GM23248 (cell line): ENCODE results near the gene RNF125. TPM values are rescaled to one million over a fixed set of nuclear protein-coding genes. Genes with fewer than 3 reads are reported as not detected.

Source experiments
- DNase-seq: peaks from one replicate; pipeline ENCODE4 v3.0.0-alpha.2; 2015
- H2AFZ ChIP-seq: fragments of 200-600 bp; sonication (generic); 2 replicates; pipeline ENCODE4 v1.6.1; 2016; ENCODE audit warnings: antibody characterized with exemption
- H3F3A ChIP-seq: fragments of 200-600 bp; sonication (generic); 2 replicates; pipeline ENCODE4 v1.6.1; 2016; ENCODE audit warnings: mild to moderate bottlenecking, antibody characterized with exemption, mixed run types; ENCODE audit not compliant: insufficient read depth
- H3K27ac ChIP-seq: fragments of 200-600 bp; sonication (generic); 2 replicates; pipeline ENCODE4 v1.5.1; 2016; ENCODE audit warnings: mild to moderate bottlenecking
- H3K27me3 ChIP-seq: fragments of 200-600 bp; sonication (generic); replicated peaks from 2 replicates; pipeline ENCODE4 v1.6.1; 2016; ENCODE audit warnings: mild to moderate bottlenecking; ENCODE audit not compliant: insufficient read depth
- H3K36me3 ChIP-seq: fragments of 200-600 bp; sonication (generic); 2 replicates; pipeline ENCODE4 v1.6.1; 2016; ENCODE audit warnings: low read depth, mild to moderate bottlenecking
- H3K4me1 ChIP-seq: fragments of 200-600 bp; sonication (generic); 2 replicates; pipeline ENCODE4 v1.6.1; 2016; ENCODE audit warnings: mild to moderate bottlenecking; ENCODE audit not compliant: insufficient read depth
- H3K4me2 ChIP-seq: fragments of 200-600 bp; sonication (generic); one replicate; pipeline ENCODE4 v1.6.1; 2016; ENCODE audit warnings: mild to moderate bottlenecking; ENCODE audit not compliant: unreplicated experiment
- H3K4me3 ChIP-seq: fragments of 200-600 bp; sonication (generic); 2 replicates; pipeline ENCODE4 v1.5.1; 2016; ENCODE audit warnings: mild to moderate bottlenecking
- H3K79me2 ChIP-seq: fragments of 200-600 bp; sonication (generic); 2 replicates; pipeline ENCODE4 v1.6.1; 2016; ENCODE audit warnings: mild to moderate bottlenecking; ENCODE audit not compliant: insufficient read depth
- H3K9ac ChIP-seq: fragments of 200-600 bp; sonication (generic); 2 replicates; pipeline ENCODE4 v1.6.1; 2016; ENCODE audit warnings: mild to moderate bottlenecking
- H3K9me2 ChIP-seq: fragments of 200-600 bp; sonication (generic); 2 replicates; pipeline ENCODE4 v1.6.1; 2016; ENCODE audit warnings: mixed run types, mild to moderate bottlenecking, moderate library complexity; ENCODE audit not compliant: insufficient read depth
- H3K9me3 ChIP-seq: fragments of 200-600 bp; sonication (generic); one replicate; pipeline ENCODE4 v1.6.1; 2017; ENCODE audit warnings: low read depth
- H4K20me1 ChIP-seq: fragments of 200-600 bp; sonication (generic); 2 replicates; pipeline ENCODE4 v1.6.0; 2016; ENCODE audit not compliant: insufficient read depth
- EZH2 ChIP-seq: fragments of 200-600 bp; sonication (generic); IDR thresholded peaks from 2 replicates; pipeline ENCODE4 v1.6.1; 2018; ENCODE audit warnings: antibody characterized with exemption, mild to moderate bottlenecking; ENCODE audit not compliant: insufficient read depth, poor library complexity, severe bottlenecking
- EZH2phosphoT487 ChIP-seq: fragments of 200-600 bp; sonication (generic); IDR thresholded peaks from 2 replicates; pipeline ENCODE4 v1.6.1; 2018; ENCODE audit warnings: antibody characterized with exemption, moderate library complexity, mild to moderate bottlenecking, low read depth; ENCODE audit not compliant: insufficient read depth
- WGBS, 2 experiments: methylation state at CpG; one replicate each; pipeline ENCODE4 v1.1.6; 2015 to 2017; ENCODE audit warnings: low lambda C conversion rate in 2 of 2, low coverage in 1 of 2; ENCODE audit errors: missing lambda C conversion rate in 2 of 2; 5-methylcytosine and 5-hydroxymethylcytosine counted together
- in situ Hi-C: fragments of 300-500 bp; cut with MboI; formaldehyde crosslinking; loops from 2 replicates; pipeline ENCODE4 v1.15.0; 2020
- polyA plus RNA-seq: library from polyadenylated mRNA; unstranded; fragments of >200 nt; fragmentation: Nextera tagmentation; extraction: Ambion mirVana; gene quantifications from 2 replicates; pipeline ENCODE4 v1.2.1, GENCODE V29; 2016
- total RNA-seq: library from RNA; depleted of rRNA; stranded (reverse); fragments of >200 nt; shearing (Covaris generic); gene quantifications from 2 replicates; pipeline ENCODE4 v1.2.3, GENCODE V29; 2014

RNF125 gene
- total and polyA plus RNA-seq, 2 experiments from 2014 or later, result 0.18 to 0.32 TPM

- no peak for DNase-seq
- Histone ChIP-seq H2AFZ (no peak overlapping the region), H3K9ac (no peak overlapping the region), H4K20me1 (no peaks in the 10 kb centered on the region), H3K27me3 (no peaks in the 10 kb centered on the region), H3K36me3 (no peaks in the 10 kb centered on the region), H3K79me2 (no peaks in the 10 kb centered on the region), H3K27ac (no peak overlapping the region), H3K4me1 (no peaks in the 10 kb centered on the region), H3K4me2 (no peak overlapping the region), H3K9me2 (no peaks in the 10 kb centered on the region), H3F3A (no peaks in the 10 kb centered on the region), H3K4me3 (no peak overlapping the region), H3K9me3 (no peaks in the 10 kb centered on the region)
- TF ChIP-seq EZH2phosphoT487 (no peak), EZH2 (no peak)
- in situ Hi-C loops, result no loop called here
- WGBS, 2 experiments, result 71 to 72% methylated on average over 9 of the region's 9 CpGs
Observed at GRCh38 chr18:32032609-32033008, 14.0 kb downstream of the RNF125 start.

- no peak overlapping the region for H2AFZ ChIP-seq
- no peak overlapping the region for H3K9ac ChIP-seq
- no peak overlapping the region for H3K27ac ChIP-seq
- H3K27me3 ChIP-seq, result no peaks in the 10 kb centered on the region
- H3K9me2 ChIP-seq, result no peaks in the 10 kb centered on the region
- no peaks in the 10 kb centered on the region for H3F3A ChIP-seq
- H4K20me1 ChIP-seq, result no peaks in the 10 kb centered on the region
- no peak for TF ChIP-seq EZH2phosphoT487
- no peak for TF ChIP-seq EZH2
- WGBS, 2 experiments, result 73 to 85% methylated on average over 5 of the region's 5 CpGs
- H3K4me1 ChIP-seq, result no peaks in the 10 kb centered on the region
- no peak for DNase-seq
- no peaks in the 10 kb centered on the region for H3K9me3 ChIP-seq
- H3K36me3 ChIP-seq, result no peaks in the 10 kb centered on the region
- no peak overlapping the region for H3K4me2 ChIP-seq
- H3K79me2 ChIP-seq, result no peaks in the 10 kb centered on the region
- in situ Hi-C loops, result no loop called here
- H3K4me3 ChIP-seq, result no peak overlapping the region
Observed at GRCh38 chr18:32036506-32037180, 18.0 kb downstream of the RNF125 start.

- TF ChIP-seq EZH2 (no peak), EZH2phosphoT487 (no peak)
- Histone ChIP-seq H3K9ac (no peak overlapping the region), H3K4me3 (no peak overlapping the region), H3K9me2 (no peaks in the 10 kb centered on the region), H3F3A (no peaks in the 10 kb centered on the region), H3K79me2 (no peaks in the 10 kb centered on the region), H3K9me3 (no peaks in the 10 kb centered on the region), H3K27ac (no peak overlapping the region), H2AFZ (no peak overlapping the region), H3K36me3 (no peaks in the 10 kb centered on the region), H3K4me2 (no peak overlapping the region), H3K27me3 (no peaks in the 10 kb centered on the region), H3K4me1 (no peaks in the 10 kb centered on the region), H4K20me1 (no peaks in the 10 kb centered on the region)
- in situ Hi-C loops, result no loop called here
- 85 to 86% methylated on average over 10 of the region's 10 CpGs for WGBS, 2 experiments
- DNase-seq, result no peak
Observed at GRCh38 chr18:32037616-32038015, 19.0 kb downstream of the RNF125 start.

- Histone ChIP-seq H2AFZ (no peak overlapping the region), H4K20me1 (no peaks in the 10 kb centered on the region), H3K36me3 (no peaks in the 10 kb centered on the region), H3K79me2 (no peaks in the 10 kb centered on the region), H3K4me2 (no peak overlapping the region), H3K4me1 (no peaks in the 10 kb centered on the region), H3K9me2 (no peaks in the 10 kb centered on the region), H3K27ac (no peak overlapping the region), H3K4me3 (no peak overlapping the region), H3K9me3 (no peaks in the 10 kb centered on the region), H3F3A (no peaks in the 10 kb centered on the region), H3K27me3 (no peaks in the 10 kb centered on the region), H3K9ac (no peak overlapping the region)
- DNase-seq, result no peak
- WGBS, 2 experiments, result 88 to 89% methylated on average over 3 of the region's 3 CpGs
- in situ Hi-C loops, result no loop called here
- TF ChIP-seq EZH2phosphoT487 (no peak), EZH2 (no peak)
Observed at GRCh38 chr18:32040936-32041335, 22.3 kb downstream of the RNF125 start.

- Histone ChIP-seq H3F3A (no peaks in the 10 kb centered on the region), H3K27me3 (no peaks in the 10 kb centered on the region), H3K9ac (no peak overlapping the region), H3K79me2 (no peaks in the 10 kb centered on the region), H3K4me3 (no peak overlapping the region), H2AFZ (no peak overlapping the region), H3K36me3 (no peaks in the 10 kb centered on the region), H3K9me3 (no peaks in the 10 kb centered on the region), H4K20me1 (no peaks in the 10 kb centered on the region), H3K9me2 (no peaks in the 10 kb centered on the region), H3K4me1 (no peaks in the 10 kb centered on the region), H3K4me2 (no peak overlapping the region), H3K27ac (no peak overlapping the region)
- TF ChIP-seq EZH2phosphoT487 (no peak), EZH2 (no peak)
- no peak for DNase-seq
- in situ Hi-C loops, result no loop called here
Observed at GRCh38 chr18:32042337-32042736, 23.7 kb downstream of the RNF125 start.
